GM12891 (cell line): ENCODE results near the gene POLR3A.

Source experiments
- POLR2A ChIP-seq: IDR thresholded peaks from 2 replicates; pipeline ENCODE4 v1.6.1; 2011; ENCODE audit warnings: low read depth, low read length, control low read depth
- POLR2AphosphoS5 ChIP-seq: IDR thresholded peaks from 2 replicates; pipeline ENCODE4 v1.6.1; 2011; ENCODE audit warnings: low read depth, low read length, control low read depth

- TF ChIP-seq POLR2AphosphoS5 = no peak
- TF ChIP-seq POLR2A = no peak
Measured at GRCh38 chr10:78042752-78043104, 13.4 kb upstream of the POLR3A start.
